HEK293T (cell line): ENCODE data around the gene S100A8.

Experiments
- BHLHE40 ChIP-seq: fragments of 450-650 bp; IDR thresholded peaks from 2 replicates; pipeline ENCODE4 v1.6.1; 2016; ENCODE audit warnings: mild to moderate bottlenecking, moderate library complexity, borderline replicate concordance
- ELF4 ChIP-seq: fragments of 450-650 bp; IDR thresholded peaks from 2 replicates; pipeline ENCODE4 v1.6.1; 2017; ENCODE audit warnings: antibody characterized with exemption
- FOXA1 ChIP-seq: fragments of 450-650 bp; IDR thresholded peaks from 2 replicates; pipeline ENCODE4 v1.6.1; 2016; ENCODE audit warnings: mild to moderate bottlenecking
- SP1 ChIP-seq: fragments of 450-650 bp; IDR thresholded peaks from 2 replicates; pipeline ENCODE4 v1.6.1; 2017
- TARDBP ChIP-seq: fragments of 450-650 bp; IDR thresholded peaks from 2 replicates; pipeline ENCODE4 v1.6.1; 2016
- ZNF384 ChIP-seq: fragments of 450-650 bp; IDR thresholded peaks from 2 replicates; pipeline ENCODE4 v1.6.1; 2016
- TF ChIP-seq, protein P1 (sequence below): fragments of 450-650 bp; IDR thresholded peaks from 2 replicates; pipeline ENCODE4 v1.6.1; 2016

DNA sequence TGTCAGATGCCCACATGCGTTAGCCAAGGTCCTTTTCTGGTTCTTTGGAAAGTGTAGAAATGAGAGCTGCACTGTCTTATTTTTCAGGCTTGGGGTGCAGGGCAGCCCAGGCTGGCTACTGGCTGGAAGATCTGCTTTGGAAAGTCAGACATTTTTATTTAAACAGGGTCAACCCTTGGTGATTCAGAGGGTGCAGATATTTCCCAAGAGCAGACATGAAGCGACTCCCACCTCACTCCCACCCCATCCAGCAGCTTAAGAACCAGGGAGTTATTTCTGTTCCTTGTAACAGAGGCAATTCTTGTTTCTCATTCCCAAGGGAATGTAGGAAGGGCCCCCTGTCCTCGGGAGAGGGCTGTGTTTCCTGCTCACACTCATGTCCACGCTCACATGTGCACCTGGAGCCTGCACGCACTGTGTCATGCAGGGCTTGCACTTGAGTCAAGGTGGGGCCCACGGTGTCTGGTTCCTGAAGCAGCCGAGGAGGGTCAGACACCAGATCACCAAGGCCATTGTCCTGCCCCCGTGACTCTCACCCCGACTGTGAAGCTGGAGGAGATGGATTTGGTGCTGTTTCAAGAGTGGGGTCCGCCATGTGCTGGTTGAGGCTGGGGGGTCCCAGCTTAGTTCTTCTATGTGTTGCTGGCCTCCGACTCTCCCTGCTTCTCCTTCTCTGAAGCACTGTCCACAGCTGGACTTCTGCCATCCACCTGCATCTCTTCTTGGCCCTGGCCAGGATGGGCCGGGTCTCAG lies 26.4 kb upstream of the S100A8 start:
- no peak for TF ChIP-seq BHLHE40
- TF ChIP-seq ZNF384 = no peak
- TF ChIP-seq FOXA1 = no peak
- no peak for TF ChIP-seq ELF4
- TF ChIP-seq, protein P1, sequence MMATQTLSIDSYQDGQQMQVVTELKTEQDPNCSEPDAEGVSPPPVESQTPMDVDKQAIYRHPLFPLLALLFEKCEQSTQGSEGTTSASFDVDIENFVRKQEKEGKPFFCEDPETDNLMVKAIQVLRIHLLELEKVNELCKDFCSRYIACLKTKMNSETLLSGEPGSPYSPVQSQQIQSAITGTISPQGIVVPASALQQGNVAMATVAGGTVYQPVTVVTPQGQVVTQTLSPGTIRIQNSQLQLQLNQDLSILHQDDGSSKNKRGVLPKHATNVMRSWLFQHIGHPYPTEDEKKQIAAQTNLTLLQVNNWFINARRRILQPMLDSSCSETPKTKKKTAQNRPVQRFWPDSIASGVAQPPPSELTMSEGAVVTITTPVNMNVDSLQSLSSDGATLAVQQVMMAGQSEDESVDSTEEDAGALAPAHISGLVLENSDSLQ = no peak
- no peak for TF ChIP-seq TARDBP
- TF ChIP-seq SP1 = no peak
